H1 (cell line): ENCODE data around the gene AKAP7. TPM values are rescaled to one million over a fixed set of nuclear protein-coding genes. Genes with fewer than 3 reads are reported as not detected.
A peak's percentile ranks its signal among the peaks of the same experiment; 100 is the strongest.

Experiments
- CTCF ChIA-PET: fragments of 300-600 bp; sonication (Branson Sonifier 250); formaldehyde crosslinking; loops from one replicate; lab custom pipeline; 2021; ENCODE audit not compliant: partially characterized antibody; lab: Charles Lee
- POLR2A ChIA-PET: fragments of 300-600 bp; sonication (Branson Sonifier 250); formaldehyde crosslinking; loops from one replicate; lab custom pipeline; 2021; ENCODE audit warnings: inconsistent platforms; ENCODE audit not compliant: partially characterized antibody; lab: Charles Lee
- DNase-seq, 2 experiments: peaks; one replicate each; pipeline versions ENCODE4 v3.0.0 to v3.0.0-alpha.2; 2010 to 2022; ENCODE audit warnings: low spot score in 2 of 2, low read depth in 1 of 2, mixed read lengths in 1 of 2
- FAIRE-seq: peaks from 2 replicates; lab custom pipeline; 2011; peaks lifted over from hg19 to GRCh38; lab: Jason Lieb, UNC
- H2AFZ ChIP-seq: 2 replicates; pipeline ENCODE4 v1.8.1; 2012; ENCODE audit warnings: low read length, inconsistent platforms
- H2AK5ac ChIP-seq: 2 replicates; pipeline ENCODE4 v1.6.1; 2013; ENCODE audit warnings: low read depth, low read length
- H2BK120ac ChIP-seq: replicated peaks from 2 replicates; pipeline ENCODE3; 2013; ENCODE audit warnings: low read depth, low read length, inconsistent platforms
- H2BK12ac ChIP-seq: 2 replicates; pipeline ENCODE4 v1.6.1; 2013; ENCODE audit warnings: low read depth, low read length
- H2BK15ac ChIP-seq: 2 replicates; pipeline ENCODE4 v1.6.1; 2013; ENCODE audit warnings: low read length
- H2BK20ac ChIP-seq: 2 replicates; pipeline ENCODE4 v1.6.1; 2013; ENCODE audit warnings: low read length
- H2BK5ac ChIP-seq: 2 replicates; pipeline ENCODE4 v1.6.1; 2013; ENCODE audit warnings: low read depth, low read length
- H3K14ac ChIP-seq: 2 replicates; pipeline ENCODE4 v1.6.1; 2013; ENCODE audit warnings: inconsistent platforms; ENCODE audit not compliant: insufficient read length
- H3K18ac ChIP-seq: 2 replicates; pipeline ENCODE4 v1.6.1; 2013; ENCODE audit warnings: low read length; ENCODE audit errors: extremely low read depth
- H3K23ac ChIP-seq: 2 replicates; pipeline ENCODE4 v1.6.1; 2013; ENCODE audit warnings: inconsistent platforms; ENCODE audit not compliant: insufficient read length
- H3K23me2 ChIP-seq: 2 replicates; pipeline ENCODE4 v1.6.1; 2013; ENCODE audit warnings: low read depth, low read length
- H3K27ac ChIP-seq: 2 replicates; pipeline ENCODE4 v1.6.1; 2011; ENCODE audit warnings: low read depth, low read length, inconsistent platforms
- H3K27me3 ChIP-seq, 4 experiments: replicated peaks in 1 of 4; 1 replicate in 1 of 4; 2 replicates in 3 of 4; pipeline versions ENCODE4 v1.6.1 to v1.8.1; 2011 to 2013; ENCODE audit warnings: low read length in 3 of 4, mild to moderate bottlenecking in 3 of 4, inconsistent platforms in 2 of 4, mixed read lengths in 2 of 4, moderate library complexity in 1 of 4; ENCODE audit not compliant: control insufficient read depth in 3 of 4, insufficient read depth in 3 of 4; ENCODE audit errors: extremely low read depth in 1 of 4
- H3K36me3 ChIP-seq, 4 experiments: 2 replicates each; pipeline versions ENCODE4 v1.6.1 to v1.8.1; 2011 to 2013; ENCODE audit warnings: mild to moderate bottlenecking in 4 of 4, low read length in 3 of 4, moderate library complexity in 2 of 4, control low read depth in 1 of 4, inconsistent platforms in 1 of 4; ENCODE audit not compliant: insufficient read depth in 4 of 4, control insufficient read depth in 2 of 4
- H3K4ac ChIP-seq: replicated peaks from 2 replicates; pipeline ENCODE3; 2013; ENCODE audit warnings: low read length, low read depth, mixed read lengths, inconsistent platforms; ENCODE audit not compliant: insufficient read length
- H3K4me1 ChIP-seq, 4 experiments: replicated peaks in 1 of 4; 1 replicate in 1 of 4; 2 replicates in 3 of 4; pipeline versions ENCODE4 v1.6.1 to v1.8.1; 2011 to 2013; ENCODE audit warnings: low read length in 3 of 4, inconsistent platforms in 2 of 4, mixed read lengths in 1 of 4; ENCODE audit not compliant: insufficient read depth in 4 of 4, control insufficient read depth in 3 of 4
- H3K4me2 ChIP-seq, 2 experiments: 2 replicates each; pipeline versions ENCODE4 v1.6.1 to v1.8.1; 2011 to 2013; ENCODE audit warnings: low read depth in 2 of 2, low read length in 2 of 2, control low read depth in 1 of 2, inconsistent platforms in 1 of 2, mild to moderate bottlenecking in 1 of 2; ENCODE audit not compliant: insufficient read depth in 1 of 2
- H3K4me3 ChIP-seq, 4 experiments: fragments of 200-600, 300-600 bp in 1 of 4; sonication (generic), shearing (Covaris generic), sonication (Bioruptor Twin) in 1 of 4; 2 replicates each; pipeline versions ENCODE4 v1.5.1 to v1.8.1; 2011 to 2016; ENCODE audit warnings: low read length in 4 of 4, low read depth in 3 of 4, control low read depth in 2 of 4, inconsistent platforms in 2 of 4, mild to moderate bottlenecking in 2 of 4, mixed read lengths in 1 of 4, moderate library complexity in 1 of 4; ENCODE audit not compliant: insufficient read depth in 2 of 4; ENCODE audit errors: extremely low read depth in 1 of 4
- H3K56ac ChIP-seq: replicated peaks from 2 replicates; pipeline ENCODE3; 2013; ENCODE audit warnings: low read depth, mild to moderate bottlenecking, mixed read lengths, low read length, inconsistent platforms; ENCODE audit not compliant: insufficient read length
- H3K79me1 ChIP-seq: 2 replicates; pipeline ENCODE4 v1.6.1; 2013; ENCODE audit warnings: low read depth, low read length, control low read depth
- H3K79me2 ChIP-seq, 2 experiments: 2 replicates each; pipeline versions ENCODE4 v1.6.1 to v1.8.1; 2012 to 2013; ENCODE audit warnings: low read length in 2 of 2, mild to moderate bottlenecking in 2 of 2, inconsistent platforms in 1 of 2; ENCODE audit not compliant: insufficient read depth in 2 of 2, control insufficient read depth in 1 of 2
- H3K9ac ChIP-seq, 4 experiments: replicated peaks in 1 of 4; 1 replicate in 1 of 4; 2 replicates in 3 of 4; pipeline versions ENCODE4 v1.6.1 to v1.8.1; 2011 to 2013; ENCODE audit warnings: low read depth in 3 of 4, low read length in 3 of 4, control low read depth in 2 of 4, mild to moderate bottlenecking in 2 of 4, moderate library complexity in 2 of 4, inconsistent platforms in 1 of 4; ENCODE audit errors: extremely low read depth in 1 of 4
- H3K9me3 ChIP-seq, 2 experiments: 2 replicates each; pipeline versions ENCODE4 v1.6.1 to v1.8.1; 2012 to 2013; ENCODE audit warnings: mild to moderate bottlenecking in 2 of 2, moderate library complexity in 2 of 2, control low read depth in 1 of 2, inconsistent platforms in 1 of 2, low read depth in 1 of 2, low read length in 1 of 2, mixed read lengths in 1 of 2; ENCODE audit not compliant: insufficient read depth in 2 of 2
- H4K20me1 ChIP-seq, 2 experiments: replicated peaks in 1 of 2; 2 replicates each; pipeline versions ENCODE3 to v1.8.1; 2011 to 2013; ENCODE audit warnings: inconsistent platforms in 2 of 2, low read length in 2 of 2, mild to moderate bottlenecking in 1 of 2; ENCODE audit not compliant: insufficient read depth in 2 of 2, control insufficient read depth in 1 of 2
- H4K5ac ChIP-seq: 2 replicates; pipeline ENCODE4 v1.6.1; 2013; ENCODE audit warnings: low read length, low read depth, mixed read lengths, inconsistent platforms; ENCODE audit not compliant: insufficient read length
- H4K8ac ChIP-seq: 2 replicates; pipeline ENCODE4 v1.8.0; 2013; ENCODE audit warnings: mild to moderate bottlenecking, moderate library complexity, low read length, inconsistent platforms; ENCODE audit not compliant: insufficient read depth; ENCODE audit errors: extremely low read depth
- H4K91ac ChIP-seq: replicated peaks from 2 replicates; pipeline ENCODE3; 2013; ENCODE audit warnings: low read length, mixed read lengths, inconsistent platforms; ENCODE audit not compliant: insufficient read length
- ATF2 ChIP-seq: IDR thresholded peaks from 2 replicates; pipeline ENCODE4 v1.6.1; 2012; ENCODE audit warnings: low read length, inconsistent platforms
- BRCA1 ChIP-seq: IDR thresholded peaks from 2 replicates; pipeline ENCODE4 v1.6.1; 2012; ENCODE audit warnings: low read depth, low read length, improper control_type of control experiment
- EZH2 ChIP-seq: fragments of 200-600 bp; sonication (generic); IDR thresholded peaks from 2 replicates; pipeline ENCODE4 v1.7.1; 2012; ENCODE audit warnings: low read depth, mild to moderate bottlenecking, moderate library complexity, low read length, inconsistent platforms; ENCODE audit not compliant: severe bottlenecking
- RBBP5 ChIP-seq: IDR thresholded peaks from 2 replicates; pipeline ENCODE4 v1.7.1; 2012; ENCODE audit warnings: low read depth, mild to moderate bottlenecking, inconsistent platforms, low read length, moderate library complexity, borderline replicate concordance
- SRF ChIP-seq: IDR thresholded peaks from 2 replicates; pipeline ENCODE4 v1.6.1; 2011; ENCODE audit warnings: mild to moderate bottlenecking, low read depth, low read length, moderate library complexity
- TAF1 ChIP-seq: IDR thresholded peaks from 2 replicates; pipeline ENCODE4 v1.6.1; 2011; ENCODE audit warnings: mild to moderate bottlenecking, low read depth, low read length
- TAF7 ChIP-seq: optimal IDR thresholded peaks from 2 replicates; pipeline ENCODE3; 2011; ENCODE audit warnings: low read depth, mild to moderate bottlenecking, inconsistent platforms, low read length, moderate library complexity, borderline replicate concordance
- WGBS, 2 experiments: shearing (Covaris generic) in 1 of 2; methylation state at CpG; one replicate each; pipeline versions ENCODE4 v1.1.6 to v1.1.7; 2013 to 2015; ENCODE audit warnings: low lambda C conversion rate in 2 of 2, mixed read lengths in 2 of 2, inconsistent platforms in 1 of 2, low coverage in 1 of 2, missing lambda C conversion rate in 1 of 2; ENCODE audit not compliant: insufficient replicate concordance in 2 of 2, insufficient coverage in 1 of 2, insufficient read length in 1 of 2; ENCODE audit errors: extremely low coverage in 1 of 2, missing lambda C conversion rate in 1 of 2; 5-methylcytosine and 5-hydroxymethylcytosine counted together
- polyA plus RNA-seq, 7 experiments: library from polyadenylated mRNA; depleted of rRNA in 3 of 7; stranded (reverse) in 5 of 7; unstranded in 2 of 7; fragments of >200 nt in 5 of 7; fragments of 200-250 nt in 2 of 7; gene quantifications; 1 replicate in 5 of 7; 2 replicates in 1 of 7; 4 replicates in 1 of 7; pipeline versions ENCODE4 v1.2.1 to v1.2.3, GENCODE V29; 2011 to 2013; ENCODE audit warnings: missing spikeins in 2 of 7, mixed read lengths in 2 of 7
- total RNA-seq: library from RNA; stranded (reverse); fragmentation: NEBNext Ultra II Directional; extraction: Animal tissue kit (Norgen Biotek cat#: 25700); gene quantifications from 2 replicates; pipeline ENCODE4 v1.2.1, GENCODE V29; 2021
- TF ChIP-seq, protein P1 (sequence below): IDR thresholded peaks from 2 replicates; pipeline ENCODE4 v1.6.1; 2012; ENCODE audit warnings: inconsistent platforms

AKAP7 gene
- total and polyA plus RNA-seq, 2 of the 8 experiments (the other 6 are each of a cell fraction or from before 2014, with no cell fraction given) = 4.7 to 16.9 TPM

DNA sequence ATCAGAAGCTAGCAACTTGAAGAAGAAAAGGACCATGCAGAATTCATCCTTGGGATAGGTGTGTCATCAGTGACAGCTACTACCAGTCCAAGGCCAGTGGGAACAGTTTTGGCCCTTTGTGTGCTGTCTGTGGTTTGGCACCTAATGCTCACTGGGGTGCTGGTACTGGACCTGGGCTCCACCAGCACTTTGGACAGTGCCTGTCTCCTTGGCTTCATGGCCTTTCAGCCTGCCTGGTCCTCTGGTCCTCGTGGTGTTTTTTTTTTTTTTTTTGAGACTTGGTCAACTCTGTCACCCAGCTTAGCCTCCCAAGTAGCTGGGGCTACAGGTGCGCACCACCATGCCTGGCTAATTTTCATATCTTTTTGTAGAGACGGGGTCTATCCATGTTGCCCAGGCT, 56.3 kb downstream of the AKAP7 start:
- whole genome bisulfite sequencing, 2 experiments = 85% methylated on average over 2 of the region's 3 CpGs; no CpG with 5 or more reads in 1 of the 2 experiments
- POLR2A ChIA-PET = no interaction called here

More for the DNA sequence above, 56.3 kb downstream of the AKAP7 start:
- Histone ChIP-seq H3K4me2 (no peak overlapping the region), H3K27ac (no peak overlapping the region), H2BK5ac (no peak overlapping the region), H4K5ac (no peak overlapping the region), H2BK15ac (no peak overlapping the region), H3K23me2 (no peaks in the 10 kb centered on the region), H3K18ac (no peak overlapping the region), H4K91ac (no peak overlapping the region), H3K56ac (no peak overlapping the region), H3K79me1 (no peaks in the 10 kb centered on the region), H2BK12ac (no peak overlapping the region), H2BK120ac (no peak overlapping the region), H4K8ac (no peak overlapping the region), H3K4me3 (no peak overlapping the region), H3K4ac (no peak overlapping the region), H3K14ac (no peak overlapping the region), H3K27me3 (no peaks in the 10 kb centered on the region), H3K9me3 (peaks cover 0 to 2% of the 10 kb centered on the region in 2 experiments; a peak in 2 of 4 replicates), H2AK5ac (no peak overlapping the region), H3K4me1 (no peaks in the 10 kb centered on the region), H2AFZ (no peak overlapping the region), H3K9ac (peak overlapping the region in 1 of 4 experiments; percentile 40; a peak in 1 of 7 replicates), H2BK20ac (no peak overlapping the region), H4K20me1 (no peaks in the 10 kb centered on the region), H3K36me3 (no peaks in the 10 kb centered on the region), H3K23ac (no peak overlapping the region), H3K79me2 (no peaks in the 10 kb centered on the region)
- CTCF ChIA-PET = interaction anchor here (1.5 kb wide), 2 partner anchors 8 to 342 kb away, joined by 3 to 5 read pairs; no protein-coding TSS in a partner anchor
- FAIRE-seq (no peak), DNase-seq (no peak)
- TF ChIP-seq TAF1 (no peak), EZH2 (no peak), BRCA1 (no peak), ATF2 (no peak), SRF (no peak), RBBP5 (no peak), TAF7 (no peak)
- TF ChIP-seq, protein P1, sequence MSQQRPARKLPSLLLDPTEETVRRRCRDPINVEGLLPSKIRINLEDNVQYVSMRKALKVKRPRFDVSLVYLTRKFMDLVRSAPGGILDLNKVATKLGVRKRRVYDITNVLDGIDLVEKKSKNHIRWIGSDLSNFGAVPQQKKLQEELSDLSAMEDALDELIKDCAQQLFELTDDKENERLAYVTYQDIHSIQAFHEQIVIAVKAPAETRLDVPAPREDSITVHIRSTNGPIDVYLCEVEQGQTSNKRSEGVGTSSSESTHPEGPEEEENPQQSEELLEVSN = no peak
